Liver (tissue), 9 donors: Measurements from ENCODE around the gene ZGRF1. TPM values are rescaled to one million over a fixed set of nuclear protein-coding genes. Genes with fewer than 3 reads are reported as not detected.

Source experiments
- DNase-seq: peaks from one replicate; pipeline ENCODE4 v3.0.0-alpha.2; 2017; ENCODE audit warnings: low spot score
- H3K27ac ChIP-seq, 2 donors: one replicate each; pipeline ENCODE4 v1.7.0; 2013; ENCODE audit warnings: inconsistent platforms in 2 of 2, low read length in 2 of 2, control low read depth in 1 of 2, low read depth in 1 of 2, mild to moderate bottlenecking in 1 of 2
- H3K27me3 ChIP-seq, 4 donors: one replicate each; pipeline versions ENCODE4 v1.6.1 to v1.7.0; 2013; ENCODE audit warnings: low read length in 3 of 4, inconsistent platforms in 1 of 4, mild to moderate bottlenecking in 1 of 4, moderate library complexity in 1 of 4; ENCODE audit not compliant: control insufficient read depth in 4 of 4, insufficient read depth in 4 of 4
- H3K36me3 ChIP-seq, 4 donors: one replicate each; pipeline versions ENCODE4 v1.6.1 to v1.7.0; 2013; ENCODE audit warnings: low read length in 3 of 4, mild to moderate bottlenecking in 3 of 4, low read depth in 1 of 4, moderate library complexity in 1 of 4; ENCODE audit not compliant: control insufficient read depth in 4 of 4, insufficient read depth in 3 of 4
- H3K4me1 ChIP-seq, 4 donors: one replicate each; pipeline versions ENCODE4 v1.6.1 to v1.7.0; 2013; ENCODE audit warnings: low read length in 3 of 4, mild to moderate bottlenecking in 3 of 4, moderate library complexity in 1 of 4; ENCODE audit not compliant: control insufficient read depth in 4 of 4, insufficient read depth in 4 of 4
- H3K4me3 ChIP-seq, 3 donors: one replicate each; pipeline versions ENCODE4 v1.6.1 to v1.7.0; 2013; ENCODE audit warnings: low read length in 3 of 3, control low read depth in 1 of 3, low read depth in 1 of 3, mild to moderate bottlenecking in 1 of 3
- H3K9ac ChIP-seq, 2 donors: one replicate each; pipeline ENCODE4 v1.7.0; 2013; ENCODE audit warnings: low read length in 2 of 2, mild to moderate bottlenecking in 2 of 2, moderate library complexity in 2 of 2, control low read depth in 1 of 2, low read depth in 1 of 2
- H3K9me3 ChIP-seq, 4 donors: one replicate each; pipeline versions ENCODE4 v1.6.1 to v1.7.0; 2013; ENCODE audit warnings: low read length in 3 of 4; ENCODE audit not compliant: control insufficient read depth in 4 of 4
- ATF3 ChIP-seq: IDR thresholded peaks from 2 replicates; pipeline ENCODE4 v1.6.1; 2016; ENCODE audit warnings: antibody characterized with exemption
- EGR1 ChIP-seq, 2 donors: IDR thresholded peaks; 2 replicates each; pipeline ENCODE4 v1.6.1; 2016 to 2018; ENCODE audit warnings: antibody characterized with exemption in 2 of 2, low read depth in 2 of 2
- FOXA1 ChIP-seq: IDR thresholded peaks from 2 replicates; pipeline ENCODE4 v1.6.1; 2016; ENCODE audit warnings: antibody characterized with exemption
- FOXA2 ChIP-seq: IDR thresholded peaks from 2 replicates; pipeline ENCODE4 v1.6.1; 2016; ENCODE audit warnings: antibody characterized with exemption
- GABPA ChIP-seq, 2 donors: IDR thresholded peaks in 1 of 2; conservative IDR thresholded peaks in 1 of 2; 2 replicates each; pipeline ENCODE4 v1.6.1; 2016; ENCODE audit warnings: antibody characterized with exemption in 2 of 2, mild to moderate bottlenecking in 1 of 2, moderate library complexity in 1 of 2
- HNF4A ChIP-seq, 2 donors: conservative IDR thresholded peaks; 2 replicates each; pipeline ENCODE4 v1.6.1; 2016; ENCODE audit warnings: antibody characterized with exemption in 2 of 2, mild to moderate bottlenecking in 2 of 2
- HNF4G ChIP-seq: IDR thresholded peaks from 2 replicates; pipeline ENCODE4 v1.6.1; 2016; ENCODE audit warnings: antibody characterized with exemption
- JUND ChIP-seq, 2 donors: IDR thresholded peaks; 2 replicates each; pipeline ENCODE4 v1.6.1; 2016; ENCODE audit warnings: antibody characterized with exemption in 2 of 2
- MAX ChIP-seq: IDR thresholded peaks from 2 replicates; pipeline ENCODE4 v1.6.1; 2016; ENCODE audit warnings: antibody characterized with exemption
- NR2F2 ChIP-seq: IDR thresholded peaks from 2 replicates; pipeline ENCODE4 v1.6.1; 2016; ENCODE audit warnings: antibody characterized with exemption
- RAD21 ChIP-seq, 2 donors: IDR thresholded peaks; 2 replicates each; pipeline ENCODE4 v1.6.1; 2016; ENCODE audit warnings: antibody characterized with exemption in 2 of 2, mild to moderate bottlenecking in 2 of 2
- RXRA ChIP-seq, 2 donors: IDR thresholded peaks; 2 replicates each; pipeline ENCODE4 v1.6.1; 2017 to 2018; ENCODE audit warnings: antibody characterized with exemption in 2 of 2, mild to moderate bottlenecking in 1 of 2
- SP1 ChIP-seq: IDR thresholded peaks from 2 replicates; pipeline ENCODE4 v1.6.1; 2018; ENCODE audit warnings: antibody characterized with exemption, mild to moderate bottlenecking
- TAF1 ChIP-seq: conservative IDR thresholded peaks from 2 replicates; pipeline ENCODE4 v1.6.1; 2016; ENCODE audit warnings: antibody characterized with exemption, mild to moderate bottlenecking
- YY1 ChIP-seq: IDR thresholded peaks from 2 replicates; pipeline ENCODE4 v1.6.1; 2016; ENCODE audit warnings: antibody characterized with exemption, mild to moderate bottlenecking
- ZBTB33 ChIP-seq: IDR thresholded peaks from 2 replicates; pipeline ENCODE4 v1.6.1; 2016; ENCODE audit warnings: antibody characterized with exemption
- WGBS: extraction: QIAGEN DNeasy Blood & Tissue Kit; methylation state at CpG from one replicate; pipeline ENCODE4 v1.1.7; 2013; 5-methylcytosine and 5-hydroxymethylcytosine counted together
- polyA plus RNA-seq, 2 donors: library from polyadenylated mRNA; stranded (reverse) in 1 of 2; unstranded in 1 of 2; fragments of 200-250 nt in 1 of 2; fragments of >200 nt in 1 of 2; fragmentation: Nextera tagmentation in 1 of 2; extraction: Ambion mirVana in 1 of 2; gene quantifications; one replicate each; pipeline versions ENCODE4 v1.2.1 to v1.2.3, GENCODE V29; 2013 to 2015
- total RNA-seq, 2 donors: library from RNA; depleted of rRNA; stranded (reverse); fragments of >200 nt; gene quantifications; one replicate each; pipeline ENCODE4 v1.2.3, GENCODE V29; 2014
- TF ChIP-seq, protein P1 (sequence below): IDR thresholded peaks from 2 replicates; pipeline ENCODE4 v1.6.1; 2016; ENCODE audit warnings: antibody characterized with exemption, mild to moderate bottlenecking
- TF ChIP-seq, protein P2 (sequence below): fragments of 150-350 bp; IDR thresholded peaks from 2 replicates; pipeline ENCODE4 v1.5.1; 2017; ENCODE audit warnings: improper control_type of control experiment, low read depth, low read length; ENCODE audit not compliant: missing input control
- donor health status: healthy.
- donor health status: healthy.
- donor health status: healthy.
- donor health status: healthy.
- donor health status: healthy.

ZGRF1 gene
- total and polyA plus RNA-seq, 4 donors = 0.38 to 12.7 (median 2.1) TPM

GRCh38 chr4:112511803-112512118 lies 124.9 kb downstream of the ZGRF1 start:
- TF ChIP-seq SP1 (no peak), JUND (IDR thresholded peaks at IDR 0.05) (no peak)
- TF ChIP-seq, protein P1, sequence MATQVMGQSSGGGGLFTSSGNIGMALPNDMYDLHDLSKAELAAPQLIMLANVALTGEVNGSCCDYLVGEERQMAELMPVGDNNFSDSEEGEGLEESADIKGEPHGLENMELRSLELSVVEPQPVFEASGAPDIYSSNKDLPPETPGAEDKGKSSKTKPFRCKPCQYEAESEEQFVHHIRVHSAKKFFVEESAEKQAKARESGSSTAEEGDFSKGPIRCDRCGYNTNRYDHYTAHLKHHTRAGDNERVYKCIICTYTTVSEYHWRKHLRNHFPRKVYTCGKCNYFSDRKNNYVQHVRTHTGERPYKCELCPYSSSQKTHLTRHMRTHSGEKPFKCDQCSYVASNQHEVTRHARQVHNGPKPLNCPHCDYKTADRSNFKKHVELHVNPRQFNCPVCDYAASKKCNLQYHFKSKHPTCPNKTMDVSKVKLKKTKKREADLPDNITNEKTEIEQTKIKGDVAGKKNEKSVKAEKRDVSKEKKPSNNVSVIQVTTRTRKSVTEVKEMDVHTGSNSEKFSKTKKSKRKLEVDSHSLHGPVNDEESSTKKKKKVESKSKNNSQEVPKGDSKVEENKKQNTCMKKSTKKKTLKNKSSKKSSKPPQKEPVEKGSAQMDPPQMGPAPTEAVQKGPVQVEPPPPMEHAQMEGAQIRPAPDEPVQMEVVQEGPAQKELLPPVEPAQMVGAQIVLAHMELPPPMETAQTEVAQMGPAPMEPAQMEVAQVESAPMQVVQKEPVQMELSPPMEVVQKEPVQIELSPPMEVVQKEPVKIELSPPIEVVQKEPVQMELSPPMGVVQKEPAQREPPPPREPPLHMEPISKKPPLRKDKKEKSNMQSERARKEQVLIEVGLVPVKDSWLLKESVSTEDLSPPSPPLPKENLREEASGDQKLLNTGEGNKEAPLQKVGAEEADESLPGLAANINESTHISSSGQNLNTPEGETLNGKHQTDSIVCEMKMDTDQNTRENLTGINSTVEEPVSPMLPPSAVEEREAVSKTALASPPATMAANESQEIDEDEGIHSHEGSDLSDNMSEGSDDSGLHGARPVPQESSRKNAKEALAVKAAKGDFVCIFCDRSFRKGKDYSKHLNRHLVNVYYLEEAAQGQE = no peak
- H3K4me3 ChIP-seq = no peak overlapping the region
- peaks cover 23 to 47% (median 35%) of the 10 kb centered on the region in 4 donors for H3K4me1 ChIP-seq
- H3K36me3 ChIP-seq = no peaks in the 10 kb centered on the region
- H3K27ac ChIP-seq = no peak overlapping the region
- no peak overlapping the region for H3K9ac ChIP-seq
- WGBS = 40% methylated on average over 4 of the region's 4 CpGs
- peaks cover 0 to 2% (median 0%) of the 10 kb centered on the region in 4 donors for H3K9me3 ChIP-seq
- DNase-seq = no peak
- peaks cover 9 to 27% (median 22%) of the 10 kb centered on the region in 4 donors for H3K27me3 ChIP-seq

DNA sequence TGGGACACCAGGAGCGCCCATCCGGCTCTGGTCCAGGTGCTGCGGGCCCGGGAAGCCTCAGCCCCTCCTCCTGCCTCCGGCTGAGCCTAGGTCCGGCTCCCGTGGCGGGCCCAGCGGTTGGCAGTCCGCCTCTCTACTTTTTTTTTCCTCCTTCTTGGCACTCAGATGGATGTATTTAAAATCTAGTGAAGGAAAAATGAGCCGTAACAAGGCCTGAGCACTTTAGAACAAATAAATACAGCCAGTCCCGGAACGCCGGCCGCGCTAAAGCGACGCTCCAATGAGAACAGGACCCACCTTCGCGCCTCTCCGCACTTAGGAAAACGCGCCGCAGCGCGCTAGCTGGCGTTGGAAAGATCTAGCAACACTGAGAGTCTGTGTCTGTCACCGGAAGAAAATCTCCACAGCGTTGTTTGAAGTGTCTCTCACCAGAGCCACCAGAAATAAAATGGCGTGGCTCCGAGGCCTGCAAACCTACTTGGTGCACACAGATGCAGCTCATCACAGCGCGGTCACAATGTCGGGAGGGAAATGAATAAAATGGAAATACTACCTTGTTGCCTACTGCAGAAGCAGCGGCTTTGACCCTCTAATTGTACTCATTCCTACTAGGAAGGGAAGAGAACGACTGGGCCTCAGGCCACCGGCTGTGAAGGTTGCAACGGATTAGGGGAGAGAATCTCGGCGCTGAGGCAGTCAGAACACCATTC lies 125.5 kb downstream of the ZGRF1 start:
- TF ChIP-seq, protein P2, sequence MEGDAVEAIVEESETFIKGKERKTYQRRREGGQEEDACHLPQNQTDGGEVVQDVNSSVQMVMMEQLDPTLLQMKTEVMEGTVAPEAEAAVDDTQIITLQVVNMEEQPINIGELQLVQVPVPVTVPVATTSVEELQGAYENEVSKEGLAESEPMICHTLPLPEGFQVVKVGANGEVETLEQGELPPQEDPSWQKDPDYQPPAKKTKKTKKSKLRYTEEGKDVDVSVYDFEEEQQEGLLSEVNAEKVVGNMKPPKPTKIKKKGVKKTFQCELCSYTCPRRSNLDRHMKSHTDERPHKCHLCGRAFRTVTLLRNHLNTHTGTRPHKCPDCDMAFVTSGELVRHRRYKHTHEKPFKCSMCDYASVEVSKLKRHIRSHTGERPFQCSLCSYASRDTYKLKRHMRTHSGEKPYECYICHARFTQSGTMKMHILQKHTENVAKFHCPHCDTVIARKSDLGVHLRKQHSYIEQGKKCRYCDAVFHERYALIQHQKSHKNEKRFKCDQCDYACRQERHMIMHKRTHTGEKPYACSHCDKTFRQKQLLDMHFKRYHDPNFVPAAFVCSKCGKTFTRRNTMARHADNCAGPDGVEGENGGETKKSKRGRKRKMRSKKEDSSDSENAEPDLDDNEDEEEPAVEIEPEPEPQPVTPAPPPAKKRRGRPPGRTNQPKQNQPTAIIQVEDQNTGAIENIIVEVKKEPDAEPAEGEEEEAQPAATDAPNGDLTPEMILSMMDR = no peak
- no peak for TF ChIP-seq FOXA1
- TF ChIP-seq MAX = no peak
- TF ChIP-seq ZBTB33 = no peak
- TF ChIP-seq EGR1 (IDR thresholded peaks at IDR 0.05; ENCODE audit: low read depth in 2 of 2) = no peak
- TF ChIP-seq, protein P1 = no peak
- TF ChIP-seq NR2F2 = no peak
- no peak for TF ChIP-seq TAF1
- TF ChIP-seq RXRA (IDR thresholded peaks at IDR 0.05) = no peak
- no peak for TF ChIP-seq GABPA (IDR thresholded peaks at IDR 0.05 in 1 of 2, conservative IDR thresholded peaks at IDR 0.05 in 1 of 2)
- no peak for TF ChIP-seq HNF4A (conservative IDR thresholded peaks at IDR 0.05)
- no peak for TF ChIP-seq FOXA2
- TF ChIP-seq RAD21 (IDR thresholded peaks at IDR 0.05) = no peak
- TF ChIP-seq HNF4G = no peak
- TF ChIP-seq ATF3 = no peak
- TF ChIP-seq JUND (IDR thresholded peaks at IDR 0.05) = no peak
- TF ChIP-seq YY1 = no peak
- TF ChIP-seq SP1 = no peak
- Histone ChIP-seq H3K36me3 (no peaks in the 10 kb centered on the region), H3K27me3 (peaks cover 9 to 27% (median 22%) of the 10 kb centered on the region in 4 donors), H3K27ac (no peak overlapping the region), H3K9ac (no peak overlapping the region), H3K4me1 (peaks cover 20 to 42% (median 30%) of the 10 kb centered on the region in 4 donors), H3K4me3 (no peak overlapping the region), H3K9me3 (peaks cover 0 to 2% (median 0%) of the 10 kb centered on the region in 4 donors)
- DNase-seq = no peak
- WGBS = 9% methylated on average over 40 of the region's 40 CpGs
